ENCODE measurements around the gene TXNDC2.
"Not testable (repeated sequence)": the region's sequence is repeated elsewhere in the genome, so short reads cannot be mapped to it uniquely, and the experiment has no call there.

TXNDC2 gene

DNA sequence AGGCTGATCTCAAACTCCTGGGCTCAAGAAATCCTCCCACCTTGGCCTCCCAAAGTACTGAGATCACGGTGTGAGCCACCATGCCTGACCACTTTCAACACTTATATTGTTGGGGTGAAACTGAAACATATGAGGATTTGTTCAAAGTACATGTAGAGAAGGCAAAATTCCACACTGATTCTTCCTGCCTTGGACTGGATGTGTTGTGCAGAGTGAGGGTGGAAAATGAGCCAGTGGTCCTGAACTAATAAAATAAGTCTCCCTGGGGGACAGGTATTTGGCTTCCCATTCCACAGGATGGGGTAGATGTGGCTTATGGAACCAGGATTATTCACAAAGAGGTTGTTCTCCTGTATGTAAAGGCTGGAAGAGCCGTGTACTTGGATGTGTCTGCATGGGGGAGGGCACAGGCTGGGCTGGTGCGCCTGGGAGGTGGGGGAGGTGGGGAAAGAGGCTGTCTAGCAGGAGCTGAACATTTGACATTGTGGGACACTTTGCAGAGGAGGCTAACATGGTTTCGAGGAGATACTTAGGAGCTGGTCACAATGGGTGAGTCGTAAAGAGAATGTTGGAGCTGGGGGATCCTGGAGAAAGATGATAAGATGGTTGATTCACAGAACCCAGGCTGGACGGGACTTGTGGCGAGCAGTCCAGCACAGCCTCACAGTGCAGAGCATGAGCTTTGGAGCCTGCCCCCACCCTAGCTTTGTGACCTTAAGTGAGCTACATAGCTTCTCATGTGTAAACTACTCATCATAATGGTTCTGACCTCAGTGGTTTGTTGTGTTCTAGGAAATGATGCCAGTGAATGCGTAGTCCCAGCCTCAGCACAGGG lies at the start of gene TXNDC2:
Gene TXNDC2 (plus strand): TSS at position 804 of the 835 bp plus-strand sequence. CDS start 708 bp downstream, outside the sequence.
- no peak for FAIRE-seq

DNA sequence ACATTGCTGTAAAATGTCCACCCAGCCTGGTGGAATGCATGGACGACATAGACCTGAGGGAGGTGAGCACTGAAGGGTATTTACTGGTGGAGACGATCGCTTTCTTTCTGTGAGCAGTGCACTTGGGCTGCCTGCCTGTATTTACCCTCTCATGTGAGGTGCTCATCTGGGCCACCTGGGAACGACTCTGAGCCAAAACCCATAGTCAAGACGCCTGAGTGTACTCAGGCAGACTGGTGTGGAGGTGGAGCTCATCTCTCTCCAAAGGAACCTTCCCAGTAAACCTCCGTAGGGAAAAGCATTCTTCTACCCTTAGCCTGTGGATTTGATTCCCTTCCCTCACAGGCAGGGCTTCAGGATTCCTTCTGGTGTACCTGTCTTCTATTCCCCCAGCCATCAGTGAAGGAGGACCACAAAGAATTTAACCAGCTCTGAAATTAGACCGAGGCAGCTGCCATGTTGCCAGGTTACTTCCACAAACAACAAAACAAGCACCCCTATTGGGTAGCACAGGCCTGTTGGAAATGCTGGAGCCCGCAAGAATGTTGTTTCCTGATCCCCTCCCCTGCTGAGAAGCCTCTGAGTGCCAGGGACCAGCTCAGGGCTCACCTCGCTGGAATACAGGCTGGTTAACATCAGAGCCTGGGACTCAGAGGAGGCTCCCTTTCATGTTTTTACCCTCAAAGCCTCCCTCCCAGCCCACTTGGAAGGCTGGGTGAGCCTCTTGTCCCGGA lies 47.5 kb upstream of the TXNDC2 start:
- FAIRE-seq = no peak

DNA sequence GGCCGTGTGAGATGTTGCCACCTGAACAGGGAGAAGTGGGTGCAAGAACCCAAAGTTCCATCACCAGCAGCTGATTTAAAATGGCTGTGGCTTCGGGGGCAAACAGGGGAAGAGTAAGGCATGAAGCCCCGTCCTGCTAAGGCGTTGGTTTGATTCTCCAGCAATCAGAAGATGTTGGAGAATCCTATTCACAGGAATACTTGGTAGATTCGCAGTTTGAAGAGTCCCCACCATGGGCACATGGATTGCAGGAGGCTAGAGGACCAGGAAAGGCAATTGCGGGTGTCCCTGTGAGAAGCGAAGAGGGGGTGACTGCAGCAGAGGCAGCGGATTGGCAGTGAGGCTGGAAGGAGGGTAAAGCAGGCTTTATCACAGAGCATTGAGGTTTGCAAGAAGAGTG lies 46.6 kb upstream of the TXNDC2 start:
- FAIRE-seq = no peak

DNA sequence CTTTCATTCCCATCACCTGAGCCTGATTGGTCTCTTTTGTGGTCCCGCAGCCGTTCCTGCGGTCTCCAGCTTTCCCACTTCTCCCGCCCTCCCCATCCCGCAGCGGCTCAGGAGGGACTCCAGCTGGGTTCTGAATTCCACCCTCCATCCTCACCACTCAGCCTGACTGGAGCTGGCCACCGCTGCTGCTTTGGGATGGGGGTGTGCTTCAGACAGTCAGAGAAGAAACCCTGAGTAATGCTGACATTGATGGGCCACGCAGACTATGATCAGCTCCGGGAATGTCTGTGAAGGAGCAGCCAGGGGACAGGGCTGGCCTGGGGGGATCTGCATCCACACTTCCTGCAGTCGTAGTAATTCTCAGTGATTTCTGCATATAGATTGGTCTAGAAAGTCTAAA lies 45.9 kb upstream of the TXNDC2 start:
- FAIRE-seq = no peak

DNA sequence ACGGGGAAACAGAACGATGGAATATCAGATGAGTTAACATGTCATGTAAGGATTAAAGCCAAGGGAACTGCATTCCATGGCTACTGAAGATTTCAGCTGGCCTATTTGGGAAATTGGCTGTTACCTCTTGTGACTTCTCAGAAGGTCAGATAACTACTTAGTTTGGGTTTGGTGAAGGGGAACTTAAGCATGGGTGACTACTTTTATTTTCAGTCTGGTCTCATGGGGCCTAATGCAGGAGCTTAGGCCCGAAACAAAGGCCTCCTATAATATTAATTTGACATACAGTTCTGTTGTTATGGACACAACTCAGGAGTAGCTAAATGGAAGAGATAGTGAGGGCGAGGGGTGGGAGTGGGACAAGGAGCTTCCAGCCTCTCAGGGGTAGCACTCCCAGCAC lies 44.0 kb upstream of the TXNDC2 start:
- no peak for FAIRE-seq

DNA sequence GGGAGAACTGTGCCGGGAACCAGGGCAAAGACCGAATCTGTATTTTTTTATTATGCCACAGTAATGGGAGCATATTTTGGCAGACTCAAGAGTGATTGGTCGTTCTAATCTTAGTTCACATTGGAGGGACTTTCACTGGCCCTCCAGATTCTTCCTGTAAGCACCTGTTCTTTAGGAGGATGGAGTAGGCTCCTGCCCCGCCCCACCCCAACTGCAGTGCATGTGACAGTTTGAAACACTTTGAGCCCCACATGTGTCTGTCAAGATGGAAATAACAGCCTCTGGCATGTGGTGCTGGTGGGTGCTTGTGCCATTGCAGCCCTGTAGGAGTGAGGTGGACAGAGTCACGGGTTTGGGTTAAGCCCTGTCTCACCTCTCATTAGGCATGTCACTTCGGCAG lies 43.3 kb upstream of the TXNDC2 start:
- FAIRE-seq = no peak

DNA sequence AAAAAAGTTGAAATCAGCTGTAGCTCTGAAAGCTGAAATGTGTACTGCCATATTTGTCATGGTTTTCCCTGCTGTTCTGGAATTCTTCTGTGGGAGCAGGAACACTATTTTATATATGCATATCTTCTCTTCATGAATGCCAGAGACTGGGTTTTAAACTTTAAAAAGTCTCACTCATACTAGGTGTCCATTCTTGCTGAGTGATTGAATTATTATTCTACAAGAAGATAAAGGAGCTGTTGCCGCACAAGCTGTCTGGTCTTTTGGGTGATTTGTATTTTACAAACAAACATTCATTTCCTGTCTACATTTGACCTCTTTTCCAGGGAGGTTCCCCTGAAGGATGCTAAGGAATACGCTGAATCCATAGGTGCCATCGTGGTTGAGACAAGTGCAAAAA lies 40.5 kb upstream of the TXNDC2 start:
- no peak for FAIRE-seq

DNA sequence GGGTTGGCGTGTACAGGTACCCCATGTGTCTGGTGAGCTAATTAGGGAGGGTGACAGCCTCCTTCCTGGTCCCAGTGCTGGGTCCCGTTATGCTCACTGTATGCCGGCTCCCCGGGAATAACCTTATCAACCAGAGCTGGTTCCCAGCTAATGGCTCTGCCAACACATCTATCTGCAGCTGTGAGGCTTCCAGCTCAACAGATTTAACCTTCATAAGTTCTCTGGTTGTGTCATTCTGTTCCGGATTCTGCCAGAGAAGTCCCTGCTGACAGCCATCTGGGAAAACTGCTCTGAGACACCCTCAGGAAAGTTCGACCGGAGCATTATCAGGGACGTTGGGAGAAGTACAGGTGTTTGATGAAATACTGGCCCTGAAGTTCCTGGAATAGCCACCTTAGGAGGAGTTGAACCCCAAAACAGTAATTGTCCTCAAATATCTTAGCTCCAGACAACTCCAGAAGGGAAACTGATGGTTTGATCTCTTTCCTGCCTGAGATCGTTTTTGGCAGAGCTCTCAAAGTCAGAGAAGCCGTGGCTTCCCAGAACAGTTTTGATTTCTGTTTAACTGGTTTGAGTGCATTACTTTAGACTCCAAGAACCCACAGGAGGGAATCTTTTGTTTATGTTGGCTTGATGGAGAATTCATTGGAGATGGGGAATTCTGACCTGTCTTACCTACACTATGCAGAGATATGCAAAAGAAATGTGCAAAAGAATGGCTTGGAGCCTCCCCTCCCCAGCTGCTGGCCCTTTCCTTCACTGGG lies 39.4 kb upstream of the TXNDC2 start:
- FAIRE-seq = no peak

DNA sequence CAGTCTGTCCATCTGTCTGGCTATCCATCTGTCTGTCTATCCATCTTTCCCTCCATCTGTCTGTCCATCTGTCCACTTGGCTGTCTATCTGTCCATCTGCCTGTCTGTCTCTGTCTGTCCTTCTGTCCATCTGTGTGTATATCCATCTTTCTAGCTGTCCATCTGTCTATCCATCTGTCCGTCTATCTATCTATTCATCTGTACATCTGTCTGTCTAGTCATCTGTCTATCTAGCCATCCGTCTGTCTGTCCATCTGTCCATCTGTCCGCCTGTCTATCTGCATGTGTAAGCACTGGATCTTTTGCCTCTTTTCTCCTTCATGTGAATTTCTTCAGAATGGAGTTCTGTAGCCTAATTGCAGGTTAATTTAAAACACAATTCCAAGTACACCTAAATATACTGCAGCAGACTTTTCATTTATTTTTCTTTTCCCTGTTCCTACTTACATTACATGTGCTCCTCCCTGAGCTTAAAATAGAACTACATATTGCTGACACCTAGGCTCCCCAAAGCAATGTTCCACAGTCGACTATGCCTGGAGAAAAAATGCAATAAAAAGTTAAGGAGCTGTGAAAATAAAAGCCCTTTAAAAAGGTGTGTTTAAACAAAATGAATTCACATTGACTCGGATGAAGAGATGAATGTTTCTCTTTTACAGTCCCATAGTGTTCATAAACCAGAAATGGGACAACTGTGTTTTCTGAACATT lies 37.4 kb upstream of the TXNDC2 start:
- no peak for FAIRE-seq

DNA sequence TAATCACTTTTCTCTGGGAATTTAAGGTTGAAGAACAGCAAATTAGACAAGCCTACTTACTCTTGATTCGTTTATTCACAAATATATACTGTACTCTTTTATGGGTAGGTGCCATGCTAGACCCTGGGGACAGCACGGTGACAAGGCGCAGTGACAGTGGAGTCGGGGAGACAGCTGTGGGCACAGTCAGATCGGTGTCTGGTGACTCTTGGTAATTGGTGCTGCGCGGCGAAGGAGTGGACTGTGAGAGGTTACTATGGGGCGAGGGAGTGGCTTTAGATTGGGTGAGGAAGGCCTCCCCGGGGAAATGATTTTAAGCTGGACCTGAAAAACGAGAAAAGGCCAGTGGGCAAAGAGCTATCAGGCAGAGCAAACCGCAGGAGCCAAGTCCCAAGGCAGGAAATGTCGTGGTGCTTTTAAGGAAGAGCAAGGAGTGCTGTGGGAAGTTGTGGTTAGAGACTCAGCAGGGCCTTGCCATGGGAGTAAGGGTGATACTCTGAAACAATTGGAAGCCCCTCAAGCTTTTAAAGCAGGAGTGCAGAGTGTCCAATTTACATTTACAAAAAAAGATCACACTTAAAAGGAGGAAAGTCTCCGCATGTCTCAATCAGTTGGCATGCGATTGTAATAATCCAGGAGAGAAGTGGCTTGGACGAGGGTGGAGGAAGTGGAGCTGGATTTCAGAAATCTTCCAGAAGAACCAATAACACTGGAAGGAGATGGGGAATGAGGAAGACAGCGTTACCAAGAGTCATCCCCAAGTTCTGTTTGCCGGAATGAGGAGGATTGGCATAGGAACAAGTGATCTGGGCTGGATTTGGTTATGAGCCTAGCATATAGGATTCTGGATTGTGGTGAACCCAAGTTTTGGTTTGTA lies 36.1 kb upstream of the TXNDC2 start:
- FAIRE-seq = no peak

DNA sequence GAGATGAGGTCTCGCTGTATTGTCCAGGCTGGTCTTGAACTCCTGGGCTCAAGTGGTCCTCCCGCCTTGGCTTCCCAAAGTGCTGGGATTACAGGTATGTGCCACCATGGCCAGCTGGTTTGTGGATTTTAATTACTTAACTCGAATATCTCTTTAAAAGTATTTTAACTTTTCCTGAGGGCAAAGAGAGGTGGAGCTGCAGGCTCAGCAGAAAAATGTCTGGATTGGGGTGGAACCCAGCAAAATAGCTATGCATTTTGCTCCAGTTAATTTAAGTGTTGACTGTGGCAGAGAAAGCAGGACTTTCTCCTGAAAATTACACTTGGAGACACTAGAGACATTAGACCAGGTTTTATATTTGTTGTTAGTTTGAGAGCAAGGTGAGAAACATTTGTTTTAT lies 35.5 kb upstream of the TXNDC2 start:
- FAIRE-seq = no peak

DNA sequence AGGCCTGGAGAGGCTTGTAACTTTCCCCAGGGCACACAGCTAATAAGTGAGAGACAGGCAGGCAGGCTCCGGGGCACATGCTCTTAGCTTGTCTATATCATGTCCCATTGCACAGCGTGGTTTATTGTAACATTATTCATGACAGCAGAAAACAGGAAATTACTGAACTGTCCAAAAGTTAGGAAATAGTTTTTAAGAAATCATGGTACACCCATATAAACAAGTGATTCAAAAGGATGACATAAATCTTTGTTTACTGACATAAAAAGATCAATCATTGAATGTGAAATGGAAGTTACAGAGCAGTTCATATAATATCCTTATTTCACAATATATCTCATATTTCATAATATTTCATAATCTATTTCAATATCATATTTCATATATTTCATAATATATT lies 34.3 kb upstream of the TXNDC2 start:
- peak; percentile 88 for FAIRE-seq

DNA sequence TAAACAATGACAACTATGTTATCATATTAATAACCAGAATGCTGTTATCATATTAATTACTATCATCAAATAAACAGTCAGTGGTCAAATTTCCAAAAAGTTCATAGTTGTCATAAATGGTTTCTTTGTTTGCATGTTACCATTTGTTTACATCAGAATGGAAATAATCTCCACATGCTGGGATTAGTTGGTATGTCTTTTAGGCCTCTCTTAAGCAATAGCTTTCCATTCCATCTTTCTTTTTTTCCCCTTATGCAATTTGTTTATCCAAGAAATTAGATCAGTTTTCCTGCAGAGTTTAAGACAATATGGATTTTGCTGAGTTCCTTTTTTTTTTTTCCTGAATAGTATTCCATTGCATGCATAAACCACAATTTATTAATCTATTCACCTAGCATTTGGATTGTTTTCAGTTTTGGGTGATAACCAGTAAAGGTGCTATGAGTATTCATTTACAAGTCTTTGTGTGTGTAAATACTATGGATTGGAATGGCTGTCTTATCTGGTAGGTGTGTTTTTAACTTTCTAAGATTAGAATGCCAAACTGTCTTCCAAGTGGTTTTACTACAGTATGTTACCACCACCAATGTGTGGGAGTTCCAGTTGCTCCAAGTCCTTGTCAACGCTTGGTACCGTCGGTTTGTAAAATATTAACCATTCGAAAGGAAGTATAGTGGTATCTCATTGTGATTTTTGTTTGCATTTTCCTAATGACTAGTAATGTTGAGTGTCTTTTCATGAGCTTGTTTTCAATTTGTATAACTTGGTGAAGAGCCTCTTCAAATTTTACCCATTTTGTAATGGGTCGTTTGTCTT lies 33.3 kb upstream of the TXNDC2 start:
- no peak for FAIRE-seq

DNA sequence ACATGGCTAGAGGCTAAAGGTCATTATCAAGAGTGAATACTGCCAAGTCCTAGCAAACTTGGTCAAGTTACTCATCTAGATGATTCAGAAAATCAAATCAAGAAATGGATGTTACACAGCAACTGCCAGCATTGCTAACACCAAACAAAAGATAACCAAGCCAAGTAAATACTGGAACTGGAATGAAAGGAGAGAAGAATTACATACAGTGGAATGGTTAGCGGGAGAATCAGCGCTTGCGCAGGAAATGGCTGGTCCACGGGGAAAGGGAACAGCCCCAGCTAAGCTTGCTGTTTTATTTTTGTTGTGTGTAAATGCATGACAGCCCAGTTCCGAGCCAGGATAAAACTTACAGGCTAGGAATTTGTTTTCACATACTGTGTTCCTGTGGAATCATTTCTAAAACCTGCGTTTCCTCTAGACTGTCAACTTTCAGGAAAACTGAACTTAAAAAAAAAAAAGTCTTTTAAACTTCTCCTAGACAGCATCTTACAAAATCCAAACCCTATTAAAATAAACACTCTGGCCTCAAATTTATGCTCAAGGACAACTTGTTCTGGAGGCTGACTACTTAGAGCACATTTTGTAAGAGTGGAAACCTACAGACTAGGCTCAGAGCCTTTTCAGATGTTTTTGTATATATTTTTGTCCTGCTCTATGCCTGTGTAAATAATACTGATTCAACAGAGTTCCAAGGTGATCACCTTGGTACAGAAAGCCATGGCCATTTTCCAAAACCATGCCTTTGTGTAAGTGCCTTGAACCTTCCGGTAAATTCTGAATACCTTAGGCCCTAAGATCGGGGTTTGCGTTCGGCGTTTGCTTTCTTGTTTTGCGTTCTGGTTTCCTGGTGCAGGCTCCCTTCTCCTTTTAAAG lies 30.7 kb upstream of the TXNDC2 start:
- FAIRE-seq = no peak

DNA sequence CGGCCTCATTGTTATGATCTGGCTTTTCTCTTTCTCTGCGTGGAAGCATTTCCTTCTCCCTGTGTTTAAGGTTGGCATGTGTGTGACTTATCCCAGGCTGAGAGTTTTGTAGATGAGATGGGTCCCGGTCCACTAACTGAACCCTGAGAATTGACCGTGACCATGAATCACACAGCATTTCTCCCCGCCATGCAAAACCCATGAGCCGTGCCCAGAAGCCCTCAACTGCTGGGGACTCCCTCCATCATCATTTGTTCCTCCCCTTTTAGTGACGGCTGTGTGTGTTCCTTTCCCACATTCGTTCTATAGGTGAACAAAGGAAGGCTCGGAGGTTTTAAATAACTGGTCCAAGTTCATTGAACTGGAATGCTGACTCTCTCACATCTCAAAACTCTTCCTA lies 30.1 kb upstream of the TXNDC2 start:
- no peak for FAIRE-seq

DNA sequence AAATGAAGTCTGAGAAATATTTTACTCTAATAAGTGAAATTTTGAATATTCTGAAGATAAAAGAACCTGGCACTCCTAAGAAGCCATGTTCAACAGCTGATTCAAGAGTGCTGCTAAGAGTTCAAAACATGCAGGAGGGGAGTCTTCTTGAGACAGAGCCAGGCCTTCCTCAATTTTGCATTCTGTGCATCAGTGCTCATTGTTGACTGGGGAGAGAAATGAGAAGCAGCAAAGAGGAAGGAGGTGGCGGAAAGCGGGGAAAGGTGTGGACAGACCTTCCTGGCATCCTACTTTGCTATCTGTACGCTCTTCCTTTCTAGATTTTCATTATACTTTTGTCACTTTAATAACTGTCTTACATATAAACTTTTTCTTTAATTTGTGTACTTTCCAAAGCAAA lies 29.7 kb upstream of the TXNDC2 start:
- no peak for FAIRE-seq

DNA sequence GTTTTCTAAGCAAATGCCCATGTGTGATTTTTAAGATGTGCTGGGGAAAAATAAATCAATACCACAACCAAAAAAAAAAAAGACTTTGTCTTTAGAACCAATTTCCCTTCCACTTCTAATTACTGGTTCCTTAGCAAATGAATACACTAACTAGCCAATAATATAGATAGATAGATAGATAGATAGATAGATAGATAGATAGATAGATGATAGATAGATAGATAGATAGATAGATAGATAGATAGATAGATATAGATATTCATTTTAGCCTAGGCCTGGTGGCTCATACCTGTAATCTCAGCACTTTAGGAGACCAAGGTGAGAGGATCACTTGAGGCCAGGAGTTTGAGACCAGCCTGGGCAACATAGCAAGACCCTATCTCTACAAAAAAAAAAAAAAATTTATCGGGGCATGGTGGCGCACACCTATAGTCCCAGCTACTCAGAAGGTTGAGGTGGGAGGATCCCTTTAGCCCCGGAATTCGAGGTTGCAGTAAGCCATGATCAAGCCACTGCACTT lies 28.2 kb upstream of the TXNDC2 start:
- FAIRE-seq = not testable (repeated sequence)

DNA sequence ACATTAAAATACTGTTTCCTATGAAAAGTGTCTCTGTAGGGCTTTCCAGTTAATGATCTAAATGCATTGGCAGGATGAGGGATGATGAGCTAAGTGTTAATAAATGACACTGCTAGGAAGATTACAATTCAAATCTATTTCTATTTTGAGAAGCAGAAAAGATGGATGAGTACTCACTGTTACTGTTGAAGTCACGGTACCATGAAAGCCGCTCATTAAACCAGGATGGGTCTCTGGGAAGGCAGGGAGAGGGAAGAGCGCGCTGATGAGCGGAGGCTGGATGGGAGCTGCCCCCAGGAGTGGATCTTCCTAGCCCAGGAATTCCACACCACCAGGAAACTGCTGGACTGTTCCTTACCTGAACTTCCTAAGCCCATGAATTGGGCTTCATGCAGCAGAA lies 27.1 kb upstream of the TXNDC2 start:
- FAIRE-seq = no peak

DNA sequence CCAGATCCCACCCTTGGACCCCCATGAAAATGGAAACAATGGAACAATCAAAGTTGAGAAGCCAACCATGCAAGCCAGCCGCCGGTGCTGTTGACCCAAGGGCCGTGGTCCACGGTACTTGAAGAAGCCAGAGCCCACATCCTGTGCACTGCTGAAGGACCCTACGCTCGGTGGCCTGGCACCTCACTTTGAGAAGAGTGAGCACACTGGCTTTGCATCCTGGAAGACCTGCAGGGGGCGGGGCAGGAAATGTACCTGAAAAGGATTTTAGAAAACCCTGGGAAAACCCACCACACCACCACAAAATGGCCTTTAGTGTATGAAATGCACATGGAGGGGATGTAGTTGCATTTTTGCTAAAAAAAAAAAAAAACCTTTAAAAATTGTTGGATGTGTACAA lies 26.5 kb upstream of the TXNDC2 start:
- FAIRE-seq = no peak

DNA sequence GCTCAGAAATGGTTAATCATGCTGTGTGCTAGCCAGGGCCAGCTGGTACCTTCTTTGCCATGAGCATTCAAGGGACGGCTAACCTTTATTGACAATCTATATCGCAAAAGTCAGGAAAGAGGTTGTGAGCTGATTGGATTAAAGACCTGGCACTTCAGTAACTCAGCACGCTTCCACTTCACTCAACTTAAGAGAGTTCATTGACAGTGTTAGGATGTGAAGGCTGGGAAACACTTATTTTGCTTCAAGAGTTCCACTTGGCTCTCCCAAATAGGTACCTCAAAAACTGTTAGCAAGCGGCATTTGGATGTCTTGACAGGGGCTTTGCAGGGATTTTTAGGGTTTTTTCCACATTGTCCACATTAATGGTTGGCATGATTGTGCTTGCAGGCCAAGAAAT lies 25.1 kb upstream of the TXNDC2 start:
- FAIRE-seq = no peak

Measured in TTC549 (cell line).